Measurements from ENCODE around the gene CNTFR.

CNTFR gene

GRCh38 chr9:34625186-34625486 is 35.6 kb upstream of the CNTFR start:
- no peaks in the 10 kb centered on the region; the same call in 1 of the 2 replicates for H3K9me3 ChIP-seq (ENCODE audit: control insufficient read depth, insufficient read depth, low read length)
- H4K20me1 ChIP-seq (ENCODE audit: control insufficient read depth, insufficient read depth, low read depth, low read length), result no peaks in the 10 kb centered on the region
- no peaks in the 10 kb centered on the region; the same call in 1 of the 2 replicates for H3K79me2 ChIP-seq (ENCODE audit: control insufficient read depth, low read length)
- no peaks in the 10 kb centered on the region for H3K36me3 ChIP-seq (ENCODE audit: control insufficient read depth, low read length)
- no peak for TF ChIP-seq EZH2phosphoT487 (IDR thresholded peaks at IDR 0.05; ENCODE audit: borderline replicate concordance, low read length)
- TF ChIP-seq, protein P1, sequence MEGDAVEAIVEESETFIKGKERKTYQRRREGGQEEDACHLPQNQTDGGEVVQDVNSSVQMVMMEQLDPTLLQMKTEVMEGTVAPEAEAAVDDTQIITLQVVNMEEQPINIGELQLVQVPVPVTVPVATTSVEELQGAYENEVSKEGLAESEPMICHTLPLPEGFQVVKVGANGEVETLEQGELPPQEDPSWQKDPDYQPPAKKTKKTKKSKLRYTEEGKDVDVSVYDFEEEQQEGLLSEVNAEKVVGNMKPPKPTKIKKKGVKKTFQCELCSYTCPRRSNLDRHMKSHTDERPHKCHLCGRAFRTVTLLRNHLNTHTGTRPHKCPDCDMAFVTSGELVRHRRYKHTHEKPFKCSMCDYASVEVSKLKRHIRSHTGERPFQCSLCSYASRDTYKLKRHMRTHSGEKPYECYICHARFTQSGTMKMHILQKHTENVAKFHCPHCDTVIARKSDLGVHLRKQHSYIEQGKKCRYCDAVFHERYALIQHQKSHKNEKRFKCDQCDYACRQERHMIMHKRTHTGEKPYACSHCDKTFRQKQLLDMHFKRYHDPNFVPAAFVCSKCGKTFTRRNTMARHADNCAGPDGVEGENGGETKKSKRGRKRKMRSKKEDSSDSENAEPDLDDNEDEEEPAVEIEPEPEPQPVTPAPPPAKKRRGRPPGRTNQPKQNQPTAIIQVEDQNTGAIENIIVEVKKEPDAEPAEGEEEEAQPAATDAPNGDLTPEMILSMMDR (IDR thresholded peaks at IDR 0.05; ENCODE audit: low read depth, low read length, poor library complexity, severe bottlenecking), result no peak
- H3K27me3 ChIP-seq (ENCODE audit: control insufficient read depth, low read length), result peaks cover 63% of the 10 kb centered on the region
- H3K27ac ChIP-seq (ENCODE audit: low read depth, low read length), result no peak overlapping the region
- H3K4me2 ChIP-seq (ENCODE audit: low read length), result no peak overlapping the region
- peaks cover 20% of the 10 kb centered on the region for H3K4me1 ChIP-seq (ENCODE audit: control insufficient read depth, low read length)
- no peak overlapping the region for H3K4me3 ChIP-seq (ENCODE audit: low read length)
- no peaks in the 10 kb centered on the region for H3F3A ChIP-seq (ENCODE audit: control insufficient read depth, insufficient read depth)
- no peaks in the 10 kb centered on the region for H3K9me2 ChIP-seq (replicated peaks; ENCODE audit: control insufficient read depth, low read length)

DNA sequence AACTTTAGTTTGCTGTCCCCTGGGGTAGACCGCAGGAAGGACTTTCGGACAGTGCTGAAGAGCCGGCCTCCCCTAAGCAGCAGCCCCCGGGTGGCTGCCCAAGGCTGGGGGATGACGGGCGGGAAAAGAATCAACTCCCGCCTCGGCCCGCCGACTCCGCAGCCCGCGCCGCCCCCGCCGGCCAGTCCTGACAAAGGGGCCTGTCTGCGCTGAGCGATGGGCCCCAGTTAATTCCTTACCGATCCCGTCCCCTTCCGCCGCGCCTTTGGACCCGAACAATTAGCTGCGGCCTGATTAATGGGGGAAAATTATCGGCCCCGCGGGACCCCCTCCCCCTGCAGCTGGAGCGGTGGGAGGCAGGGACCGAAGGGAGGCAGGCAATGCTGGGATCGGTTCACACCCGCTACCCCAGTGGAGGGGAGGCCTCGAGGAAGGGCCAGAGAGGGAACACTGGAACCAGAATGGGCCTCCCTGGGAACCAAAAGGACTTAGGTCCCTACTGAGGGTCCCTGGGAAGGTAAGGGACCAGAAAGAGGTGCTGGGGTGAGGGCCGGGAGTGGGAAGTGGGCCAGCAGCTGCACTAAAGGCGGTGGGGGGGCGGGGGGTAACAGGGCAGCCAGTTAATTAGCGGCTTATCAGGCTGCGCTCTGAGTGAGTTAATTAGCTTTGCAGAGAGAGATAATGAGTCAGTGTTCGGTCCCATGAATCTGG is 35.1 kb upstream of the CNTFR start:
- no peaks in the 10 kb centered on the region for H3K36me3 ChIP-seq (ENCODE audit: control insufficient read depth, low read length)
- no peak overlapping the region for H3K27ac ChIP-seq (ENCODE audit: low read depth, low read length)
- H3K4me1 ChIP-seq (ENCODE audit: control insufficient read depth, low read length), result peaks cover 22% of the 10 kb centered on the region
- H3F3A ChIP-seq (ENCODE audit: control insufficient read depth, insufficient read depth), result no peaks in the 10 kb centered on the region
- peaks cover 4% of the 10 kb centered on the region for H3K79me2 ChIP-seq (ENCODE audit: control insufficient read depth, low read length)
- H3K9me2 ChIP-seq (replicated peaks; ENCODE audit: control insufficient read depth, low read length), result no peaks in the 10 kb centered on the region
- no peaks in the 10 kb centered on the region for H4K20me1 ChIP-seq (ENCODE audit: control insufficient read depth, insufficient read depth, low read depth, low read length)
- H3K4me2 ChIP-seq (ENCODE audit: low read length), result no peak overlapping the region
- H3K4me3 ChIP-seq (ENCODE audit: low read length), result no peak overlapping the region
- H3K9me3 ChIP-seq (ENCODE audit: control insufficient read depth, insufficient read depth, low read length), result no peaks in the 10 kb centered on the region; the same call in 1 of the 2 replicates
- TF ChIP-seq, protein P1 (IDR thresholded peaks at IDR 0.05; ENCODE audit: low read depth, low read length, poor library complexity, severe bottlenecking), result no peak
- no peak for TF ChIP-seq EZH2phosphoT487 (IDR thresholded peaks at IDR 0.05; ENCODE audit: borderline replicate concordance, low read length)
- peaks cover 58% of the 10 kb centered on the region for H3K27me3 ChIP-seq (ENCODE audit: control insufficient read depth, low read length)

- Histone ChIP-seq H3K4me2 (ENCODE audit: low read length) (no peak overlapping the region), H3K27ac (ENCODE audit: low read depth, low read length) (no peak overlapping the region), H4K20me1 (ENCODE audit: control insufficient read depth, insufficient read depth, low read depth, low read length) (no peaks in the 10 kb centered on the region), H3K9me2 (replicated peaks; ENCODE audit: control insufficient read depth, low read length) (no peaks in the 10 kb centered on the region), H3K36me3 (ENCODE audit: control insufficient read depth, low read length) (no peaks in the 10 kb centered on the region), H3K79me2 (ENCODE audit: control insufficient read depth, low read length) (peaks cover 8% of the 10 kb centered on the region), H3K9me3 (ENCODE audit: control insufficient read depth, insufficient read depth, low read length) (no peaks in the 10 kb centered on the region; the same call in 1 of the 2 replicates), H3F3A (ENCODE audit: control insufficient read depth, insufficient read depth) (no peaks in the 10 kb centered on the region), H3K4me3 (ENCODE audit: low read length) (no peak overlapping the region), H3K4me1 (ENCODE audit: control insufficient read depth, low read length) (peaks cover 21% of the 10 kb centered on the region), H3K27me3 (ENCODE audit: control insufficient read depth, low read length) (peaks cover 48% of the 10 kb centered on the region)
- TF ChIP-seq, protein P1 (IDR thresholded peaks at IDR 0.05; ENCODE audit: low read depth, low read length, poor library complexity, severe bottlenecking), result no peak
- TF ChIP-seq EZH2phosphoT487 (IDR thresholded peaks at IDR 0.05; ENCODE audit: borderline replicate concordance, low read length), result no peak
These were observed 34.1 kb upstream of the CNTFR start for GRCh38 chr9:34623374-34624235.
